HepG2 (cell line): Measurements from ENCODE around the gene ZFYVE27. TPM values are rescaled to one million over a fixed set of nuclear protein-coding genes. Genes with fewer than 3 reads are reported as not detected.

Source experiments
- ATF5 ChIP-seq: sonication (generic); formaldehyde crosslinking; IDR thresholded peaks from 2 replicates; pipeline ENCODE4 v1.4.0; 2020; ENCODE audit warnings: mild to moderate bottlenecking, low read depth, missing genetic modification reagents
- CENPBD1 ChIP-seq: sonication (generic); formaldehyde crosslinking; IDR thresholded peaks from 2 replicates; pipeline ENCODE4 v1.8.0; 2022; ENCODE audit warnings: missing genetic modification reagents, low read depth, mild to moderate bottlenecking, borderline replicate concordance
- NR2C2 ChIP-seq: sonication (generic); formaldehyde crosslinking; IDR thresholded peaks from 2 replicates; pipeline ENCODE4 v1.4.0; 2020; ENCODE audit warnings: missing genetic modification reagents, mild to moderate bottlenecking, moderate library complexity, borderline replicate concordance
- PRPF4 ChIP-seq: fragments of 200-400 bp; formaldehyde crosslinking; IDR thresholded peaks from 2 replicates; pipeline ENCODE4 v1.6.1; 2016; ENCODE audit warnings: low read length, low read depth; ENCODE audit not compliant: poor library complexity, severe bottlenecking
- RBM39 ChIP-seq: fragments of 200-400 bp; formaldehyde crosslinking; IDR thresholded peaks from one replicate; pipeline ENCODE4 v1.6.1; 2018; ENCODE audit warnings: antibody characterized with exemption, mild to moderate bottlenecking, low read depth, low read length; ENCODE audit not compliant: poor library complexity, severe bottlenecking
- TP53 ChIP-seq: sonication (generic); formaldehyde crosslinking; conservative IDR thresholded peaks from 2 replicates; pipeline ENCODE4 v1.4.0; 2020; ENCODE audit warnings: missing genetic modification reagents
- ZBTB14 ChIP-seq: sonication (generic); formaldehyde crosslinking; IDR thresholded peaks from 2 replicates; pipeline ENCODE4 v1.4.0; 2020; ENCODE audit warnings: missing genetic modification reagents
- ZNF567 ChIP-seq: sonication (generic); formaldehyde crosslinking; IDR thresholded peaks from 2 replicates; pipeline ENCODE4 v1.8.1; 2023; ENCODE audit warnings: mild to moderate bottlenecking, missing genetic modification reagents, borderline replicate concordance
- ZNF614 ChIP-seq: IDR thresholded peaks from 2 replicates; pipeline ENCODE4 v1.6.1; 2018; ENCODE audit warnings: missing biosample characterization, missing genetic modification reagents, inconsistent platforms, borderline replicate concordance
- polyA plus RNA-seq, 8 experiments: library from polyadenylated mRNA; depleted of rRNA in 3 of 8; stranded (reverse) in 7 of 8; unstranded in 1 of 8; fragments of >200 nt; fragmentation: Illumina TruSeq in 4 of 8; extraction: Trizol in 4 of 8; gene quantifications; 2 replicates each; pipeline versions ENCODE4 v1.2.1 to v1.2.3, GENCODE V29; 2011 to 2016; ENCODE audit warnings: low read depth in 4 of 8, missing spikeins in 1 of 8, mixed read lengths in 1 of 8; ENCODE audit not compliant: insufficient read depth in 1 of 8
- total RNA-seq, 5 experiments: library from RNA; depleted of rRNA; stranded (reverse); fragments of >200 nt; fragmentation: Illumina TruSeq; extraction: Trizol; gene quantifications; 2 replicates each; pipeline ENCODE4 v1.2.3, GENCODE V29; 2016; ENCODE audit warnings: low read depth in 1 of 5
- TF ChIP-seq, protein P1 (sequence below): sonication (generic); formaldehyde crosslinking; IDR thresholded peaks from 2 replicates; pipeline ENCODE4 v1.4.0; 2020; ENCODE audit warnings: missing genetic modification reagents, borderline replicate concordance
- TF ChIP-seq, protein P2 (sequence below): sonication (generic); formaldehyde crosslinking; conservative IDR thresholded peaks from 2 replicates; pipeline ENCODE4 v1.8.0; 2022; ENCODE audit warnings: missing genetic modification reagents
- TF ChIP-seq, protein P3 (sequence below): IDR thresholded peaks from 2 replicates; pipeline ENCODE4 v1.6.1; 2016; ENCODE audit warnings: missing biosample characterization, missing genetic modification reagents, low read depth
- TF ChIP-seq, protein P4 (sequence below): sonication (generic); formaldehyde crosslinking; conservative IDR thresholded peaks from 2 replicates; pipeline ENCODE4 v1.8.1; 2023; ENCODE audit warnings: missing genetic modification reagents

ZFYVE27 gene
- total and polyA plus RNA-seq, 2 of the 13 experiments (the other 11 are each of a cell fraction or from before 2014, with no cell fraction given) = 19.7 to 20.5 TPM

- TF ChIP-seq, protein P1, sequence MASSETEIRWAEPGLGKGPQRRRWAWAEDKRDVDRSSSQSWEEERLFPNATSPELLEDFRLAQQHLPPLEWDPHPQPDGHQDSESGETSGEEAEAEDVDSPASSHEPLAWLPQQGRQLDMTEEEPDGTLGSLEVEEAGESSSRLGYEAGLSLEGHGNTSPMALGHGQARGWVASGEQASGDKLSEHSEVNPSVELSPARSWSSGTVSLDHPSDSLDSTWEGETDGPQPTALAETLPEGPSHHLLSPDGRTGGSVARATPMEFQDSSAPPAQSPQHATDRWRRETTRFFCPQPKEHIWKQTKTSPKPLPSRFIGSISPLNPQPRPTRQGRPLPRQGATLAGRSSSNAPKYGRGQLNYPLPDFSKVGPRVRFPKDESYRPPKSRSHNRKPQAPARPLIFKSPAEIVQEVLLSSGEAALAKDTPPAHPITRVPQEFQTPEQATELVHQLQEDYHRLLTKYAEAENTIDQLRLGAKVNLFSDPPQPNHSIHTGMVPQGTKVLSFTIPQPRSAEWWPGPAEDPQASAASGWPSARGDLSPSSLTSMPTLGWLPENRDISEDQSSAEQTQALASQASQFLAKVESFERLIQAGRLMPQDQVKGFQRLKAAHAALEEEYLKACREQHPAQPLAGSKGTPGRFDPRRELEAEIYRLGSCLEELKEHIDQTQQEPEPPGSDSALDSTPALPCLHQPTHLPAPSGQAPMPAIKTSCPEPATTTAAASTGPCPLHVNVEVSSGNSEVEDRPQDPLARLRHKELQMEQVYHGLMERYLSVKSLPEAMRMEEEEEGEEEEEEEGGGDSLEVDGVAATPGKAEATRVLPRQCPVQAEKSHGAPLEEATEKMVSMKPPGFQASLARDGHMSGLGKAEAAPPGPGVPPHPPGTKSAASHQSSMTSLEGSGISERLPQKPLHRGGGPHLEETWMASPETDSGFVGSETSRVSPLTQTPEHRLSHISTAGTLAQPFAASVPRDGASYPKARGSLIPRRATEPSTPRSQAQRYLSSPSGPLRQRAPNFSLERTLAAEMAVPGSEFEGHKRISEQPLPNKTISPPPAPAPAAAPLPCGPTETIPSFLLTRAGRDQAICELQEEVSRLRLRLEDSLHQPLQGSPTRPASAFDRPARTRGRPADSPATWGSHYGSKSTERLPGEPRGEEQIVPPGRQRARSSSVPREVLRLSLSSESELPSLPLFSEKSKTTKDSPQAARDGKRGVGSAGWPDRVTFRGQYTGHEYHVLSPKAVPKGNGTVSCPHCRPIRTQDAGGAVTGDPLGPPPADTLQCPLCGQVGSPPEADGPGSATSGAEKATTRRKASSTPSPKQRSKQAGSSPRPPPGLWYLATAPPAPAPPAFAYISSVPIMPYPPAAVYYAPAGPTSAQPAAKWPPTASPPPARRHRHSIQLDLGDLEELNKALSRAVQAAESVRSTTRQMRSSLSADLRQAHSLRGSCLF = no peak
- TF ChIP-seq CENPBD1 (CRISPR knock-in tag) (no peak), TP53 (CRISPR knock-in tag) (0 out of 2 replicates have a peak, but pooled peaks have one; percentile 8), ATF5 (CRISPR knock-in tag) (no peak), NR2C2 (CRISPR knock-in tag) (no peak), ZBTB14 (no peak), ZNF567 (no peak), ZNF614 (CRISPR knock-in tag) (0 out of 2 replicates have a peak, but pooled peaks have one; percentile 5), PRPF4 (no peak), RBM39 (no peak)
- TF ChIP-seq, protein P2, sequence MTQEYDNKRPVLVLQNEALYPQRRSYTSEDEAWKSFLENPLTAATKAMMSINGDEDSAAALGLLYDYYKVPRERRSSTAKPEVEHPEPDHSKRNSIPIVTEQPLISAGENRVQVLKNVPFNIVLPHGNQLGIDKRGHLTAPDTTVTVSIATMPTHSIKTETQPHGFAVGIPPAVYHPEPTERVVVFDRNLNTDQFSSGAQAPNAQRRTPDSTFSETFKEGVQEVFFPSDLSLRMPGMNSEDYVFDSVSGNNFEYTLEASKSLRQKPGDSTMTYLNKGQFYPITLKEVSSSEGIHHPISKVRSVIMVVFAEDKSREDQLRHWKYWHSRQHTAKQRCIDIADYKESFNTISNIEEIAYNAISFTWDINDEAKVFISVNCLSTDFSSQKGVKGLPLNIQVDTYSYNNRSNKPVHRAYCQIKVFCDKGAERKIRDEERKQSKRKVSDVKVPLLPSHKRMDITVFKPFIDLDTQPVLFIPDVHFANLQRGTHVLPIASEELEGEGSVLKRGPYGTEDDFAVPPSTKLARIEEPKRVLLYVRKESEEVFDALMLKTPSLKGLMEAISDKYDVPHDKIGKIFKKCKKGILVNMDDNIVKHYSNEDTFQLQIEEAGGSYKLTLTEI (CRISPR knock-in tag) = no peak
- TF ChIP-seq, protein P3, sequence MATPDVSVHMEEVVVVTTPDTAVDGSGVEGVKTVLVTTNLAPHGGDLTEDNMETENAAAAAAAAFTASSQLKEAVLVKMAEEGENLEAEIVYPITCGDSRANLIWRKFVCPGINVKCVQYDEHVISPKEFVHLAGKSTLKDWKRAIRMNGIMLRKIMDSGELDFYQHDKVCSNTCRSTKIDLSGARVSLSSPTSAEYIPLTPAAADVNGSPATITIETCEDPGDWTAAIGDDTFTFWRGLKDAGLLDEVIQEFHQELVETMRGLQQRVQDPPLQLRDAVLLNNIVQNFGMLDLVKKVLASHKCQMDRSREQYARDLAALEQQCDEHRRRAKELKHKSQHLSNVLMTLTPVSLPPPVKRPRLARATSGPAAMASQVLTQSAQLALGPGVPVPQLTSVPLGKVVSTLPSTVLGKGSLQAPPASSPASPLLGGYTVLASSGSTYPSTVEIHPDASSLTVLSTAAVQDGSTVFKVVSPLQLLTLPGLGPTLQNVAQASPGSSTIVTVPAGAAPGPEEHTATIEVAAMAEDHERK = no peak
- TF ChIP-seq, protein P4, sequence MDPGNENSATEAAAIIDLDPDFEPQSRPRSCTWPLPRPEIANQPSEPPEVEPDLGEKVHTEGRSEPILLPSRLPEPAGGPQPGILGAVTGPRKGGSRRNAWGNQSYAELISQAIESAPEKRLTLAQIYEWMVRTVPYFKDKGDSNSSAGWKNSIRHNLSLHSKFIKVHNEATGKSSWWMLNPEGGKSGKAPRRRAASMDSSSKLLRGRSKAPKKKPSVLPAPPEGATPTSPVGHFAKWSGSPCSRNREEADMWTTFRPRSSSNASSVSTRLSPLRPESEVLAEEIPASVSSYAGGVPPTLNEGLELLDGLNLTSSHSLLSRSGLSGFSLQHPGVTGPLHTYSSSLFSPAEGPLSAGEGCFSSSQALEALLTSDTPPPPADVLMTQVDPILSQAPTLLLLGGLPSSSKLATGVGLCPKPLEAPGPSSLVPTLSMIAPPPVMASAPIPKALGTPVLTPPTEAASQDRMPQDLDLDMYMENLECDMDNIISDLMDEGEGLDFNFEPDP = 0 out of 2 replicates have a peak, but pooled peaks have one; percentile 61
These were observed 48.8 kb upstream of the ZFYVE27 start (continued) for GRCh38 chr10:97687785-97688781.
